Psoas muscle (tissue), 8 donors: ENCODE measurements around the gene TP53I11. TPM values are rescaled to one million over a fixed set of nuclear protein-coding genes. Genes with fewer than 3 reads are reported as not detected.
A peak's percentile ranks its signal among the peaks of the same experiment; 100 is the strongest.

Source experiments
- ATAC-seq, 4 donors: fragments of 200-7000 bp; cut with Tn5 transposase; one replicate each; pipeline ENCODE4 v1.9.1; 2020; ENCODE audit warnings: moderate library complexity in 3 of 4, mild to moderate bottlenecking in 2 of 4
- DNase-seq, 2 donors: peaks; one replicate each; pipeline ENCODE4 v3.0.0-alpha.2; 2020
- H3K27ac ChIP-seq: fragments of 200-600 bp; one replicate; pipeline ENCODE4 v1.8.0; 2022
- H3K27me3 ChIP-seq, 3 donors: fragments of 200-600 bp in 1 of 3; one replicate each; pipeline versions ENCODE4 v1.6.1 to v1.8.0; 2013 to 2022; ENCODE audit warnings: low read length in 2 of 3, mild to moderate bottlenecking in 2 of 3, moderate library complexity in 1 of 3; ENCODE audit not compliant: insufficient read depth in 3 of 3
- H3K36me3 ChIP-seq, 2 donors: fragments of 200-600 bp in 1 of 2; one replicate each; pipeline versions ENCODE4 v1.6.1 to v1.8.0; 2013 to 2022; ENCODE audit warnings: low read depth in 1 of 2, mild to moderate bottlenecking in 1 of 2, moderate library complexity in 1 of 2; ENCODE audit not compliant: insufficient read depth in 1 of 2
- H3K4me1 ChIP-seq: fragments of 200-600 bp; one replicate; pipeline ENCODE4 v1.8.0; 2022
- H3K4me3 ChIP-seq: fragments of 200-600 bp; one replicate; pipeline ENCODE4 v1.8.0; 2022; ENCODE audit warnings: mild to moderate bottlenecking
- H3K9me3 ChIP-seq: fragments of 200-600 bp; one replicate; pipeline ENCODE4 v1.8.0; 2022
- WGBS, 3 donors: extraction: QIAGEN DNeasy Blood & Tissue Kit; methylation state at CpG; one replicate each; pipeline versions ENCODE4 v1.1.6 to v1.1.7; 2013; 5-methylcytosine and 5-hydroxymethylcytosine counted together
- intact Hi-C, 2 donors: fragments of 100-400 bp; cut with DNase I; formaldehyde crosslinking; loops; one replicate each; pipeline versions ENCODE4 v1.11.0 to v1.14.2; 2022
- polyA plus RNA-seq, 3 donors: library from polyadenylated mRNA; stranded (reverse); fragments of 200-250 nt; gene quantifications; one replicate each; pipeline ENCODE4 v1.2.3, GENCODE V29; 2013
- total RNA-seq, 4 donors: library from RNA; stranded (reverse); fragmentation: NEBNext Ultra II Directional in 2 of 4; extraction: Animal tissue kit (Norgen Biotek cat#: 25700) in 2 of 4; gene quantifications; one replicate each; pipeline versions ENCODE4 v1.2.1 to v1.2.4, GENCODE V29; 2021 to 2023
- TF ChIP-seq, protein P1 (sequence below): fragments of 200-600 bp; IDR thresholded peaks from one replicate; pipeline ENCODE4 v1.8.0; 2022; ENCODE audit warnings: antibody characterized with exemption
- donor health status: healthy with polysubstance abuse.
- donor health status: DM: no; HTN: no; CAD: no; lungs with moderate emphysema.
- donor health status: Bipolar disorder and iron deficiency.
- donor health status: healthy.
- donor health status: DM: yes; HTN: yes; CAD: no.
- donor health status: DM: no; HTN: no; CAD: no.
- donor health status: DM: no; HTN: no; CAD: no.
- donor health status: DM: yes; HTN: yes; CAD: no.

Gene TP53I11
- total and polyA plus RNA-seq, 7 donors = 4.8 to 16.5 (median 8.3) TPM

DNA sequence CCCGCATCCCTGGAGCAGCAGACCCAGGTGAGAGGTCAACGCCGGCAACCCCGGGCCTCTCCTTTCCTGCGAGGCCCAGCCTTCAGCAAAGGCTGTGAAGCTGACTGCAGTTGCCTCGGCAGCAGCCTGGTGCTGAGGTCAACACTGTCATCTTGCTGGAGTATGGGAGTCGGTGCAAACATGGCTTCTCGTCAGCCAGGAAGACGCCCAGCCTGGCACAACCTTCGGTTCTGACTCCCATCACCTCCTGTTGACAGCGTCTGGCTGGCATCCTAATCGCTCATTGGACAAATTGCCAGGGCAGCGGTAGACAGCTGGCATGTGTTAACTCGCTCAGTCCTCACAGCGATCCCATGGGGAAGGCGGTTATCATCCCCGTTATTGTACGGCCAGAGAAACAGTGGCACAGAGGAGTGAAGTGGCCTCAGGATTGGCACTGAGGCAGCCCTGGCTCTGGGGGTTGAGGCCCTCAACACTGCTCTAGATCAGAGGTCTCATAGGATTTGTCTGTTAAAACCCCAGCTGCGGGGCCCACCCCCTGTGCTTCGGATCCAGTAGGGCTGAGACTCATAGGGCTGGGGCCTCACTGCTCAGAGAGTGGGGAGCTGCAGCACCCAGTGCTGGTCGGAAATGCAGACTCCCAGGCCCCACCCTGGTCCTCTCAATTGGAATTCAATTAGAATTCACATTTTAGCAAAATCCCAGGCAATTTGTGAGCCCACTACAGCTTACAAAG, 39.3 kb upstream of the TP53I11 start:
- WGBS, 3 donors = 34 to 40% (median 38%) methylated on average over 21 of the region's 21 CpGs
- Histone ChIP-seq H3K36me3 (no peaks in the 10 kb centered on the region), H3K27ac (peak overlapping the region; percentile 25), H3K27me3 (no peaks in the 10 kb centered on the region), H3K4me3 (no peak overlapping the region), H3K9me3 (no peaks in the 10 kb centered on the region), H3K4me1 (peaks cover 32% of the 10 kb centered on the region)
- TF ChIP-seq, protein P1, sequence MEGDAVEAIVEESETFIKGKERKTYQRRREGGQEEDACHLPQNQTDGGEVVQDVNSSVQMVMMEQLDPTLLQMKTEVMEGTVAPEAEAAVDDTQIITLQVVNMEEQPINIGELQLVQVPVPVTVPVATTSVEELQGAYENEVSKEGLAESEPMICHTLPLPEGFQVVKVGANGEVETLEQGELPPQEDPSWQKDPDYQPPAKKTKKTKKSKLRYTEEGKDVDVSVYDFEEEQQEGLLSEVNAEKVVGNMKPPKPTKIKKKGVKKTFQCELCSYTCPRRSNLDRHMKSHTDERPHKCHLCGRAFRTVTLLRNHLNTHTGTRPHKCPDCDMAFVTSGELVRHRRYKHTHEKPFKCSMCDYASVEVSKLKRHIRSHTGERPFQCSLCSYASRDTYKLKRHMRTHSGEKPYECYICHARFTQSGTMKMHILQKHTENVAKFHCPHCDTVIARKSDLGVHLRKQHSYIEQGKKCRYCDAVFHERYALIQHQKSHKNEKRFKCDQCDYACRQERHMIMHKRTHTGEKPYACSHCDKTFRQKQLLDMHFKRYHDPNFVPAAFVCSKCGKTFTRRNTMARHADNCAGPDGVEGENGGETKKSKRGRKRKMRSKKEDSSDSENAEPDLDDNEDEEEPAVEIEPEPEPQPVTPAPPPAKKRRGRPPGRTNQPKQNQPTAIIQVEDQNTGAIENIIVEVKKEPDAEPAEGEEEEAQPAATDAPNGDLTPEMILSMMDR = no peak
- DNase-seq = peak; percentile 51 to 78
- intact Hi-C loops = no loop called here
- ATAC-seq = peak; percentile 73 to 86 (median 78)

DNA sequence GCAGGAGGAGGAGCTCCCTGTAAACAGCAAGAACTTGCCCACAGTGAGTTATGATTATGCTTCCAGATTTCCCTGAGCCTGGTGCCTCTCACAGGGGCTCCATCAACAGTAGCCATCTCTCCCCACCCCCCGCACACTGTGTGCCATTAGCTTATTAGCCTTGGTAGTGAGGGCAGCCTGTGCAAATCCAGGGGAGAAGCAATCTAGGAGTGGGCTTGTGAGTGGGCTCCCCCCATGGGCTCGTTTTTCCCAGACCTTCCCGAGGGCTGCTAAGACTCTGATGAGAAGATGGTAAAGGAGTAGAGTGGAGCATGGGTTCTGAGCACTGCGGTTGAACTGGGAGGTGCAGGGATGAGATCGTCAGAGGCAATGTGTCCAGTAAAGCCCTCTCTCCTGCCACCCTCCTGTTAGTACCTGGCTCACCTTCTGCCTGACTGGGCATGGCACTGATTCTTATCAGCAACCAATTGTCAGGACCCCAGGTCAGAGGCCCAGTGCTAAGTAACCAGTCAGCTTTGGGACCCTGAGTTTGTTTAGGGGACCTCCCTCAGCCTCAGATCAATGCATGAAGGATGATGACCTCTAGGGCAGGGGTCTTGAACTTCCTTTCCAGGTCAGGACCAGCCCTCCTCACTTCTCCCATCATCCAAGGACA, 38.4 kb upstream of the TP53I11 start:
- Histone ChIP-seq H3K4me3 (no peak overlapping the region), H3K27me3 (no peaks in the 10 kb centered on the region), H3K27ac (no peak overlapping the region), H3K4me1 (peaks cover 32% of the 10 kb centered on the region), H3K9me3 (no peaks in the 10 kb centered on the region), H3K36me3 (no peaks in the 10 kb centered on the region)
- ATAC-seq (no peak), DNase-seq (no peak)
- intact Hi-C loops = no loop called here
- 80 to 89% (median 86%) methylated on average over 5 of the region's 5 CpGs for WGBS, 3 donors
- TF ChIP-seq, protein P1 = no peak

DNA sequence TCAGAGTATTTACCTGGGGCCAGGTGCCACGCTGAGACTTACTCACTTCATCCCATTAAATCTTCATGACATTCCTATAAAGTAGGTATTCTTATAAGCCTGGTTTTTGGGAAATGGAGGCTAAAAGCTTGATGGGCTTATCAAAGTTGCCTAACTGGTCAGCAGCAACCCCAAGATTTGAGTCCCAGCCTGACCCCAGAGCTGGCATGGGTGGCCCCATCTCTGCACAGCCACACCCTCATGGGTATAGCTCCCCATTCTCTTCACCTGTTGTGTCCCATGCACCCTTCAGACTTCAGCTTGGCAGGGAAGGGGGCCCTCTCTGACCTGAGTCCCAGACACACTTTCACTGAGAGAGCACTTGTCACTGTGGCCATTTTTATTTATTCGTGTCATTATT, 37.4 kb upstream of the TP53I11 start:
- DNase-seq (no peak), ATAC-seq (no peak)
- no peaks in the 10 kb centered on the region for H3K9me3 ChIP-seq
- H3K4me3 ChIP-seq = no peak overlapping the region
- H3K36me3 ChIP-seq = no peaks in the 10 kb centered on the region
- H3K27me3 ChIP-seq = no peaks in the 10 kb centered on the region
- TF ChIP-seq, protein P1 = no peak
- 86 to 91% (median 90%) methylated on average over 2 of the region's 2 CpGs for WGBS, 3 donors
- H3K27ac ChIP-seq = no peak overlapping the region
- intact Hi-C loops = no loop called here
- peaks cover 30% of the 10 kb centered on the region for H3K4me1 ChIP-seq

DNA sequence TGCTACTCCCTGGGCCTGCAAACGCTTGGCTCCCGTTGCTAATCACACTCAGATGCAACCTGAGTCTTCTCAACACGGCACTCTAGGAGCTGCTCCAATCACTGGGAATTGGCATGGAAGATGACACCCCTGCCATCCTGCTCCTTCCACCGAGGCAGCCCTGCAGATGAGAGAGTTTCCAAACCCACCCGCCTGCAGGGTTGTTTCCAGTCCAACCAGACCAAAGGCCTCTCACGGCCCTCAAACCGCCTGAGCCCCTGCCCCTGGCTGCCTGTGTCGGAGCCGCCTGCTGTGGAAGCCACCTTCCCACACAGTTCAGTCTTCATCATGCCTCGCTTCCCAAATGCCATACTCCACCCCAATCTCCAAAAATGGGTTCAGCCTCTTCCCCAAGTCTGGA, 36.8 kb upstream of the TP53I11 start:
- TF ChIP-seq, protein P1 = no peak
- intact Hi-C loops = no loop called here
- 35 to 41% (median 38%) methylated on average over 10 of the region's 10 CpGs for WGBS, 3 donors
- H3K36me3 ChIP-seq = no peaks in the 10 kb centered on the region
- no peak overlapping the region for H3K27ac ChIP-seq
- H3K9me3 ChIP-seq = no peaks in the 10 kb centered on the region
- H3K27me3 ChIP-seq = no peaks in the 10 kb centered on the region
- DNase-seq (no peak), ATAC-seq (peak; percentile 38 to 67 (median 62))
- H3K4me1 ChIP-seq = peaks cover 24% of the 10 kb centered on the region
- H3K4me3 ChIP-seq = no peak overlapping the region
